HUDEP-2 (cell line): ENCODE data around the gene SCAF8.

Source experiments
- DNase-seq, 76 experiments: peaks; one replicate each; lab custom pipeline; 2025; ENCODE audit not compliant: unreplicated experiment in 76 of 76; lab: John Stamatoyannopoulos, UW

The SCAF8 gene

GRCh38 chr6:154876486-154877280 is 143.5 kb downstream of the SCAF8 start:
- no peak for DNase-seq

DNA sequence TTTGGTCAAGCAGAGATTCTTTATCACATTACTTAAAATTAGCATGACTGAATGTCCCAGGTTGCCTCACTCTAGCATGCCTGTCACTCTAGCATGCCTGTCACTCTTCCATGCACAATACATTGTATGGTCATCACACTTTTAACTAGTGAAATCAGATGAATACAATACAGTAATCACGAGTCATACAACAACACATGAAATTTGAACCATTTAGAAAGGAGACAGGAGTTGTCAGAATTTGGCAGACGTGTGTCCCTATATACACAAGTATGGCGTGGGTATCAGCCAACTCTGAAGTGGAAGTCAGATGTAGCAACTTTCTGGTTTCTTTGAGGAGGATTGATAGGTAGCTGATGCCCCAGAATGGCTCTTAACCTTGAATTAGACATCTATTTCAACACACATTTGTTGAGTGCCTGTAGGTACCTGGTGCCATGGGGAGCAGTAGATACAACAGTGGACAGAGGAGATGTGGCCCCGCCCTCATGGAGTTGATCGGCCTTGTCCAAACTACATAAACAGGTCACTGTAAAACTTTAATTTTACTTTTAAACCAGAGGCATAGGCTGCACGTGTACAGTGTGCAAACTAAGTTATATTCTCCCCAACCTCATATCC is 145.8 kb downstream of the SCAF8 start:
- DNase-seq, result no peak

- no peak for DNase-seq
These were observed 148.9 kb downstream of the SCAF8 start for GRCh38 chr6:154882107-154882506.
